ENCODE measurements around the gene PFKM. TPM values are rescaled to one million over a fixed set of nuclear protein-coding genes. Genes with fewer than 3 reads are reported as not detected.
A peak's percentile ranks its signal among the peaks of the same experiment; 100 is the strongest.

Gene PFKM
- total RNA-seq, 2 donors from 2014 or later: 90.0 to 107 TPM

DNA sequence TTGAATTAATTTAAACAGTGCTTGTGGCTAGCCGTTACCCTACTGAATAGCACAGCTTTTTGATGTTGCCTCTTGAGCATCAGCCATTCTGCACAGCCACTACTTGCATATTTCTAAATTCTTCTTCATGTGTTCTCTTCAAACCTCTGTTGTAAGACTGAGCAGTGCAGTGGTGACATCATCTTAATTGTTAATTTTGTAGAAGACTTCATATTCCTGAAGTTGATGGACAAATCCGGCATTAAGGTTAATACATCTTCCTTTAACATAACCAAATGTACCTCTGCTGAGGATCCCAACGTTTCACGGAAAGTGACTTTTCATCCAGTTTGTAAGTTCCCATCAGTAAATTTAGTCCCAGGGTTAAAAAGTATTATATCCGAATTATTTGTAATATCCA, 38.9 kb upstream of the PFKM start:
- Histone ChIP-seq H3K4me3 (ENCODE audit: low read length) (no peak overlapping the region), H3K9ac (ENCODE audit: extremely low read depth, low read length, poor library complexity, severe bottlenecking) (no peak overlapping the region), H3K27me3 (ENCODE audit: control insufficient read depth, insufficient read depth, low read length, poor library complexity, severe bottlenecking) (no peaks in the 10 kb centered on the region), H3K27ac (ENCODE audit: low read depth, low read length) (no peak overlapping the region), H3K9me3 (ENCODE audit: control insufficient read depth, low read length) (peaks cover 5% of the 10 kb centered on the region), H3K4me1 (ENCODE audit: control insufficient read depth, insufficient read depth, low read length) (no peaks in the 10 kb centered on the region), H3K36me3 (ENCODE audit: control insufficient read depth, insufficient read depth, low read length) (peaks cover 39% of the 10 kb centered on the region)
- no peaks in the 10 kb centered on the region for H3K4me1 Mint-ChIP-seq
- no peak overlapping the region for H3K4me3 Mint-ChIP-seq
- no peak for DNase-seq
- TF ChIP-seq, protein P1, sequence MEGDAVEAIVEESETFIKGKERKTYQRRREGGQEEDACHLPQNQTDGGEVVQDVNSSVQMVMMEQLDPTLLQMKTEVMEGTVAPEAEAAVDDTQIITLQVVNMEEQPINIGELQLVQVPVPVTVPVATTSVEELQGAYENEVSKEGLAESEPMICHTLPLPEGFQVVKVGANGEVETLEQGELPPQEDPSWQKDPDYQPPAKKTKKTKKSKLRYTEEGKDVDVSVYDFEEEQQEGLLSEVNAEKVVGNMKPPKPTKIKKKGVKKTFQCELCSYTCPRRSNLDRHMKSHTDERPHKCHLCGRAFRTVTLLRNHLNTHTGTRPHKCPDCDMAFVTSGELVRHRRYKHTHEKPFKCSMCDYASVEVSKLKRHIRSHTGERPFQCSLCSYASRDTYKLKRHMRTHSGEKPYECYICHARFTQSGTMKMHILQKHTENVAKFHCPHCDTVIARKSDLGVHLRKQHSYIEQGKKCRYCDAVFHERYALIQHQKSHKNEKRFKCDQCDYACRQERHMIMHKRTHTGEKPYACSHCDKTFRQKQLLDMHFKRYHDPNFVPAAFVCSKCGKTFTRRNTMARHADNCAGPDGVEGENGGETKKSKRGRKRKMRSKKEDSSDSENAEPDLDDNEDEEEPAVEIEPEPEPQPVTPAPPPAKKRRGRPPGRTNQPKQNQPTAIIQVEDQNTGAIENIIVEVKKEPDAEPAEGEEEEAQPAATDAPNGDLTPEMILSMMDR (conservative IDR thresholded peaks at IDR 0.05): no peak
- H3K27me3 Mint-ChIP-seq (ENCODE audit: insufficient read depth): no peaks in the 10 kb centered on the region
- peaks cover 44% of the 10 kb centered on the region for H3K36me3 Mint-ChIP-seq (ENCODE audit: low read depth)
- no peak overlapping the region for H3K27ac Mint-ChIP-seq
- WGBS, 2 experiments (ENCODE audit: insufficient coverage in 1 of 2, insufficient read length in 1 of 2): 89 to 95% methylated on average over 4 of the region's 5 CpGs
- peaks cover 5% of the 10 kb centered on the region for H3K9me3 Mint-ChIP-seq

DNA sequence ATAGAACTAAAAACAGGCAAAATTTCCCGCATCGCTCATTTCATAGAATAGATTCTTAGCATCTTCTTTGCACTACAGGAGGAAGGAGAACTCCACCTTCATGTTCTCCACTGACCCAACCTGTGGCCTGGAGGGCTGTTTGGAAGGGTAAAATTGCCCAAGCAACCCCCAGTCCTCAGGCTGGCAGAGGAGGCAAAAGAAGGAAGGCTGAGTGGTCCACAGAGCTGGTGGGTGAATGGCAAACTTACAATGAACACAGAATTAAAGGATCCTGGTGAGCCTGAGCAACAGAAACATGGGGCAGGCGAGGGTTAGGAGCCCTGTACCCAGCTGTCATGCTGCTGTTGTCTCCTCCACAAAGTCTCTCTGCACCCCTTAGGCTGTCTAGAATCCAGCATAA, 38.3 kb upstream of the PFKM start:
- DNase-seq: no peak
- Mint-ChIP-seq H3K27ac (no peak overlapping the region), H3K4me3 (no peak overlapping the region), H3K4me1 (no peaks in the 10 kb centered on the region), H3K27me3 (ENCODE audit: insufficient read depth) (no peaks in the 10 kb centered on the region), H3K9me3 (peaks cover 5% of the 10 kb centered on the region), H3K36me3 (ENCODE audit: low read depth) (peaks cover 48% of the 10 kb centered on the region)
- Histone ChIP-seq H3K4me3 (ENCODE audit: low read length) (no peak overlapping the region), H3K9ac (ENCODE audit: extremely low read depth, low read length, poor library complexity, severe bottlenecking) (no peak overlapping the region), H3K4me1 (ENCODE audit: control insufficient read depth, insufficient read depth, low read length) (no peaks in the 10 kb centered on the region), H3K27ac (ENCODE audit: low read depth, low read length) (no peak overlapping the region), H3K36me3 (ENCODE audit: control insufficient read depth, insufficient read depth, low read length) (peaks cover 41% of the 10 kb centered on the region), H3K27me3 (ENCODE audit: control insufficient read depth, insufficient read depth, low read length, poor library complexity, severe bottlenecking) (no peaks in the 10 kb centered on the region), H3K9me3 (ENCODE audit: control insufficient read depth, low read length) (peaks cover 5% of the 10 kb centered on the region)
- TF ChIP-seq, protein P1 (conservative IDR thresholded peaks at IDR 0.05): no peak
- 97 to 100% methylated on average over 3 of the region's 3 CpGs for WGBS, 2 experiments (ENCODE audit: insufficient coverage in 1 of 2, insufficient read length in 1 of 2)

DNA sequence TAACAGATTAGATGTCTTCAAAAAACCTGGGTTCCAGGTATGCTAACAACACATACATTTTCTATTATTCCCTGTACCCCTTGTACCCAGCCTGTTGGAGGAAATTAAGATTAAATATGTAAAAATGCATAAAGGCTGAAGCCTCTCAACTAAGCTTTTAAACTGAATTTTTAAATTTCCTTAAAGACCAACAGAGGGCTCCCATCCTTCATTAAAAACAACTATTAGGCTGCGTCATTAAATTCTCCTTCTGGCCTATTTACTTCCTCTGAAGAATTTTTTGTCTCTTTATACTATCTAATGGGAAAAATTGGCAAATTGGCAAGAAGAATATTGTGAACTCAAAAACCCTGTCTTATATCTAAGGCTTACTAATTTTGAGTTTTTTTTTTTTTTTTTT, 35.1 kb upstream of the PFKM start:
- no peaks in the 10 kb centered on the region for H3K27me3 ChIP-seq (ENCODE audit: control insufficient read depth, insufficient read depth, low read length, poor library complexity, severe bottlenecking)
- DNase-seq: no peak
- TF ChIP-seq, protein P1 (conservative IDR thresholded peaks at IDR 0.05): peak; percentile 66
- Mint-ChIP-seq H3K9me3 (no peaks in the 10 kb centered on the region), H3K4me1 (no peaks in the 10 kb centered on the region), H3K4me3 (no peak overlapping the region), H3K27me3 (ENCODE audit: insufficient read depth) (no peaks in the 10 kb centered on the region), H3K36me3 (ENCODE audit: low read depth) (peaks cover 47% of the 10 kb centered on the region), H3K27ac (no peak overlapping the region)
- 88% methylated on average over 1 of the region's 1 CpG; no CpG with 5 or more reads in 1 of the 2 experiments for WGBS, 2 experiments (ENCODE audit: insufficient coverage in 1 of 2, insufficient read length in 1 of 2)
- no peak overlapping the region for H3K27ac ChIP-seq (ENCODE audit: low read depth, low read length)
- H3K36me3 ChIP-seq (ENCODE audit: control insufficient read depth, insufficient read depth, low read length): peaks cover 54% of the 10 kb centered on the region
- H3K4me1 ChIP-seq (ENCODE audit: control insufficient read depth, insufficient read depth, low read length): no peaks in the 10 kb centered on the region
- no peaks in the 10 kb centered on the region for H3K9me3 ChIP-seq (ENCODE audit: control insufficient read depth, low read length)
- H3K9ac ChIP-seq (ENCODE audit: extremely low read depth, low read length, poor library complexity, severe bottlenecking): no peak overlapping the region
- no peak overlapping the region for H3K4me3 ChIP-seq (ENCODE audit: low read length)

Data from endodermal cell (in vitro differentiated cells).